Astrocyte (in vitro differentiated cells and primary cell): ENCODE data around the gene RCOR1. TPM values are rescaled to one million over a fixed set of nuclear protein-coding genes. Genes with fewer than 3 reads are reported as not detected.

ENCODE experiments used
- DNase-seq: peaks from one replicate; pipeline ENCODE4 v3.0.0-alpha.2; 2010; ENCODE audit warnings: low read depth
- FAIRE-seq: peaks from 2 replicates; lab custom pipeline; 2011; peaks lifted over from hg19 to GRCh38; lab: Jason Lieb, UNC
- H2AFZ ChIP-seq: 2 replicates; pipeline ENCODE4 v1.6.0; 2012; ENCODE audit warnings: low read depth, low read length, inconsistent platforms
- H3K27ac ChIP-seq: 2 replicates; pipeline ENCODE4 v1.5.1; 2011; ENCODE audit warnings: low read depth, low read length, inconsistent platforms
- H3K27me3 ChIP-seq: 2 replicates; pipeline ENCODE4 v1.6.0; 2011; ENCODE audit warnings: low read length, inconsistent platforms; ENCODE audit not compliant: insufficient read depth
- H3K36me3 ChIP-seq: 2 replicates; pipeline ENCODE4 v1.5.1; 2011; ENCODE audit warnings: low read length, inconsistent platforms; ENCODE audit not compliant: insufficient read depth
- H3K4me1 ChIP-seq: 2 replicates; pipeline ENCODE4 v1.5.1; 2011; ENCODE audit warnings: low read length, inconsistent platforms; ENCODE audit not compliant: insufficient read depth
- H3K4me2 ChIP-seq: 2 replicates; pipeline ENCODE4 v1.6.0; 2012; ENCODE audit warnings: low read length, inconsistent platforms
- H3K4me3 ChIP-seq: 2 replicates; pipeline ENCODE4 v1.5.1; 2011; ENCODE audit warnings: low read depth, mild to moderate bottlenecking, low read length, inconsistent platforms; ENCODE audit not compliant: insufficient read depth
- H3K79me2 ChIP-seq: 2 replicates; pipeline ENCODE4 v1.6.0; 2012; ENCODE audit warnings: mild to moderate bottlenecking, low read length, inconsistent platforms; ENCODE audit not compliant: insufficient read depth
- H3K9ac ChIP-seq: 2 replicates; pipeline ENCODE4 v1.6.0; 2012; ENCODE audit warnings: mild to moderate bottlenecking, low read length, inconsistent platforms
- H3K9me3 ChIP-seq: 2 replicates; pipeline ENCODE4 v1.5.1; 2012; ENCODE audit warnings: low read depth, mild to moderate bottlenecking, low read length, inconsistent platforms; ENCODE audit not compliant: insufficient read depth
- H4K20me1 ChIP-seq: 2 replicates; pipeline ENCODE4 v1.6.0; 2012; ENCODE audit warnings: low read length, inconsistent platforms; ENCODE audit not compliant: insufficient read depth
- H3K27ac Mint-ChIP-seq: one replicate; pipeline ENCODE4 v1.8.0; 2021; ENCODE audit warnings: mild to moderate bottlenecking, mixed read lengths; ENCODE audit not compliant: unreplicated experiment
- H3K27me3 Mint-ChIP-seq: one replicate; pipeline ENCODE4 v1.8.0; 2021; ENCODE audit warnings: low read depth, mixed read lengths; ENCODE audit not compliant: unreplicated experiment
- H3K36me3 Mint-ChIP-seq: one replicate; pipeline ENCODE4 v1.8.0; 2021; ENCODE audit warnings: low read depth, mixed read lengths; ENCODE audit not compliant: unreplicated experiment
- H3K4me1 Mint-ChIP-seq: one replicate; pipeline ENCODE4 v1.8.0; 2021; ENCODE audit warnings: low read depth, mixed read lengths; ENCODE audit not compliant: unreplicated experiment
- H3K4me3 Mint-ChIP-seq: one replicate; pipeline ENCODE4 v1.8.0; 2021; ENCODE audit warnings: mild to moderate bottlenecking, moderate library complexity, mixed read lengths; ENCODE audit not compliant: unreplicated experiment
- H3K9me3 Mint-ChIP-seq: one replicate; pipeline ENCODE4 v1.8.0; 2021; ENCODE audit warnings: mild to moderate bottlenecking, mixed read lengths; ENCODE audit not compliant: unreplicated experiment
- EZH2 ChIP-seq: IDR thresholded peaks from 2 replicates; pipeline ENCODE4 v1.6.1; 2012; ENCODE audit warnings: mild to moderate bottlenecking, low read length, inconsistent platforms; ENCODE audit not compliant: insufficient read depth
- total RNA-seq: library from RNA; stranded (reverse); gene quantifications from 2 replicates; pipeline ENCODE4 v1.2.1, GENCODE V29; 2021
- TF ChIP-seq, protein P1 (sequence below): IDR thresholded peaks from 2 replicates; pipeline ENCODE4 v1.5.1; 2011; ENCODE audit warnings: low read depth, mild to moderate bottlenecking, inconsistent platforms, low read length, moderate library complexity; ENCODE audit not compliant: insufficient read depth

Gene RCOR1
- total RNA-seq, 1 donor from 2014 or later = 31.0 TPM

DNA sequence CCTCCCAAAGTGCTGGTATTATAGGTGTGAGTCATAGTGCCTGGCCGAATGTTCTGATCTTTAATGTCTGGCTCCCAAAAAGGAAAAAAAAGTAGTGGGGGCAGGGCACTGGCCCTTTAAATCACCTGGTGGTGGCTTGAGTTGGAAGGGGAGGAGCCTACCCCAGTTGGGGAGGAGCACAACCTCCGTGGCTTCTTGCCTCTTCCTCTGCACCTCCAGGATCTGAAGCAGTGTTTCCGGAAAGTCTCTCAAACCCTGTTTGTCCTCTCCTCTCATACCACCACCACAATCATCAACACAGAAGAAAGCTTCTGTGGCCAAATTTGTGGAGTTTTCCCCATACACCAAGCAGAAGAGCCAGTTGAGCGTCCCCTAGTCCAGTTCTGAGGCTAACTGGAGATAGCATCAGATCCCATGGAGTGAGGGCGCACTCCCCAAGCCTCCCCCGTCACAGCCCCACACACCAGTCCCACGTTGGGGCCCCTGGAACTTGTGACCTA lies 24.3 kb upstream of the RCOR1 start:
- FAIRE-seq = no peak
- no peaks in the 10 kb centered on the region for H3K36me3 ChIP-seq
- no peak overlapping the region for H3K4me3 ChIP-seq
- H3K27me3 ChIP-seq = no peaks in the 10 kb centered on the region
- Mint-ChIP-seq H3K36me3 (no peaks in the 10 kb centered on the region), H3K27ac (no peak overlapping the region), H3K27me3 (no peaks in the 10 kb centered on the region), H3K9me3 (peaks cover 7% of the 10 kb centered on the region), H3K4me1 (no peaks in the 10 kb centered on the region), H3K4me3 (no peak overlapping the region)
- no peaks in the 10 kb centered on the region for H3K4me1 ChIP-seq
- H3K79me2 ChIP-seq = no peaks in the 10 kb centered on the region
- H3K9ac ChIP-seq = no peak overlapping the region
- DNase-seq = no peak
- no peak overlapping the region for H3K27ac ChIP-seq
- H4K20me1 ChIP-seq = no peaks in the 10 kb centered on the region
- H2AFZ ChIP-seq = no peak overlapping the region
- no peak overlapping the region for H3K4me2 ChIP-seq
- no peak for TF ChIP-seq EZH2
- TF ChIP-seq, protein P1, sequence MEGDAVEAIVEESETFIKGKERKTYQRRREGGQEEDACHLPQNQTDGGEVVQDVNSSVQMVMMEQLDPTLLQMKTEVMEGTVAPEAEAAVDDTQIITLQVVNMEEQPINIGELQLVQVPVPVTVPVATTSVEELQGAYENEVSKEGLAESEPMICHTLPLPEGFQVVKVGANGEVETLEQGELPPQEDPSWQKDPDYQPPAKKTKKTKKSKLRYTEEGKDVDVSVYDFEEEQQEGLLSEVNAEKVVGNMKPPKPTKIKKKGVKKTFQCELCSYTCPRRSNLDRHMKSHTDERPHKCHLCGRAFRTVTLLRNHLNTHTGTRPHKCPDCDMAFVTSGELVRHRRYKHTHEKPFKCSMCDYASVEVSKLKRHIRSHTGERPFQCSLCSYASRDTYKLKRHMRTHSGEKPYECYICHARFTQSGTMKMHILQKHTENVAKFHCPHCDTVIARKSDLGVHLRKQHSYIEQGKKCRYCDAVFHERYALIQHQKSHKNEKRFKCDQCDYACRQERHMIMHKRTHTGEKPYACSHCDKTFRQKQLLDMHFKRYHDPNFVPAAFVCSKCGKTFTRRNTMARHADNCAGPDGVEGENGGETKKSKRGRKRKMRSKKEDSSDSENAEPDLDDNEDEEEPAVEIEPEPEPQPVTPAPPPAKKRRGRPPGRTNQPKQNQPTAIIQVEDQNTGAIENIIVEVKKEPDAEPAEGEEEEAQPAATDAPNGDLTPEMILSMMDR = no peak
- H3K9me3 ChIP-seq = no peaks in the 10 kb centered on the region

DNA sequence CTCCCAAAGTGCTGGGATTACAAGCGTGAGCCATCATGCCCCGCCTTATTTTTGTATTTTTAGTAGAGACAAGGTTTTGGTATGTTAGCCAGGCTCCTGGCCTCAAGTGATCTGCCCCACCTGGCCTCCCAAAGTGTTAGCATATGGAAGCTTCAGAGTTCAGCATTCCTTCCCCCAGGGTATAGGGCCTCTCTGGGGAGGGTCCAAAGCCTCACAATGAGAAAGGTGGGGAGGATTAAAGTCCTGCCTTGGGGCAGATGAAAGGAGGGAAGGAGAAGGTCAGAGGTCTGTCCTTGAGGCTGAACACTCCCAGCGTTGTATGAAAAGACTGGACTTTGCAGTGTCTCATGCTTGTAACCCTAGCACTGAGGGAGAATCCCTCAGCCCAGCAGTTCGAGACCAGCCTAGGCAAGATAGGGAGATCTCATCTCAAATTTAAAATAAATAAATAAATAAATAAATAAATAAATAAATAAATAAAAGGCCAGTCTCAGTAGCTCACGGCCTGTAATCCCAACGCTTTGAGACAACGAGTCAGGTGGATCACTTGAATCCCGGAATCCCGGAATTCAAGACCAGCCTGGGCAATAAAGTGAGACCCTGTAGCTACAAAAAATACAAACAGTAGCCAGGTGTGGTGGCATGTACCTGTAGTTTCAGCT lies 22.0 kb upstream of the RCOR1 start:
- no peaks in the 10 kb centered on the region for H3K9me3 ChIP-seq
- no peaks in the 10 kb centered on the region for H3K36me3 Mint-ChIP-seq
- H3K27me3 ChIP-seq = no peaks in the 10 kb centered on the region
- H3K27ac Mint-ChIP-seq = no peak overlapping the region
- H3K27ac ChIP-seq = no peak overlapping the region
- H3K79me2 ChIP-seq = no peaks in the 10 kb centered on the region
- H3K4me1 Mint-ChIP-seq = peaks cover 4% of the 10 kb centered on the region
- no peak for FAIRE-seq
- no peak overlapping the region for H3K4me2 ChIP-seq
- no peak overlapping the region for H2AFZ ChIP-seq
- H3K4me3 ChIP-seq = no peak overlapping the region
- H3K9ac ChIP-seq = no peak overlapping the region
- no peaks in the 10 kb centered on the region for H3K27me3 Mint-ChIP-seq
- TF ChIP-seq, protein P1 = no peak
- no peak for TF ChIP-seq EZH2
- no peak for DNase-seq
- no peaks in the 10 kb centered on the region for H4K20me1 ChIP-seq
- no peaks in the 10 kb centered on the region for H3K36me3 ChIP-seq
- H3K9me3 Mint-ChIP-seq = peaks cover under 1% of the 10 kb centered on the region
- H3K4me1 ChIP-seq = no peaks in the 10 kb centered on the region
- H3K4me3 Mint-ChIP-seq = no peak overlapping the region

DNA sequence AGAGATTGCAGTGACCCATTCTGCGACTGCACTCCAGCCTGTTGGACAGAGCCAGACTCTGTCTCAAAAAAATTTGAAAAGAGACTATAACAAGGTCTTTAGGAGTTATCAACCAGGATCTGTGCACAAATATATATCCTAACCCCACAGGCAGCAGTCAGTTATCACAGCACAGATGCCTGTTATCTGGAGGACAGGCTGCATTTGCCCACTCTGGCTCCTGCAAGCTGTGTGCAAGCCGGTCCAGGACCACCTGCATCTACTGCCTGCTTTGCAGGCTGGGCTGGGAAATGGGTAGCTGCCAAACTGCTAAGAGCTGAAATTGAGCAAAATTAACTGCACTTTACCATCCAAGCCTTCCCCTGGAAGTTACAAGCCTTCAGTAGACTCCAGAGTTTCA lies 21.4 kb upstream of the RCOR1 start:
- no peaks in the 10 kb centered on the region for H3K4me1 ChIP-seq
- no peaks in the 10 kb centered on the region for H3K36me3 ChIP-seq
- no peak overlapping the region for H2AFZ ChIP-seq
- FAIRE-seq (no peak), DNase-seq (no peak)
- Mint-ChIP-seq H3K36me3 (no peaks in the 10 kb centered on the region), H3K27me3 (no peaks in the 10 kb centered on the region), H3K4me3 (no peak overlapping the region), H3K27ac (no peak overlapping the region), H3K4me1 (peaks cover 4% of the 10 kb centered on the region), H3K9me3 (no peaks in the 10 kb centered on the region)
- no peak overlapping the region for H3K4me2 ChIP-seq
- no peak for TF ChIP-seq EZH2
- TF ChIP-seq, protein P1 = no peak
- H3K79me2 ChIP-seq = no peaks in the 10 kb centered on the region
- H3K27ac ChIP-seq = no peak overlapping the region
- no peaks in the 10 kb centered on the region for H3K9me3 ChIP-seq
- no peak overlapping the region for H3K4me3 ChIP-seq
- H3K27me3 ChIP-seq = no peaks in the 10 kb centered on the region
- no peak overlapping the region for H3K9ac ChIP-seq
- H4K20me1 ChIP-seq = no peaks in the 10 kb centered on the region
